ENCODE data around the gene ZNF366.

GRCh38 chr5:72393052-72393451, 114.2 kb downstream of the ZNF366 start:
- TF ChIP-seq, protein P1, sequence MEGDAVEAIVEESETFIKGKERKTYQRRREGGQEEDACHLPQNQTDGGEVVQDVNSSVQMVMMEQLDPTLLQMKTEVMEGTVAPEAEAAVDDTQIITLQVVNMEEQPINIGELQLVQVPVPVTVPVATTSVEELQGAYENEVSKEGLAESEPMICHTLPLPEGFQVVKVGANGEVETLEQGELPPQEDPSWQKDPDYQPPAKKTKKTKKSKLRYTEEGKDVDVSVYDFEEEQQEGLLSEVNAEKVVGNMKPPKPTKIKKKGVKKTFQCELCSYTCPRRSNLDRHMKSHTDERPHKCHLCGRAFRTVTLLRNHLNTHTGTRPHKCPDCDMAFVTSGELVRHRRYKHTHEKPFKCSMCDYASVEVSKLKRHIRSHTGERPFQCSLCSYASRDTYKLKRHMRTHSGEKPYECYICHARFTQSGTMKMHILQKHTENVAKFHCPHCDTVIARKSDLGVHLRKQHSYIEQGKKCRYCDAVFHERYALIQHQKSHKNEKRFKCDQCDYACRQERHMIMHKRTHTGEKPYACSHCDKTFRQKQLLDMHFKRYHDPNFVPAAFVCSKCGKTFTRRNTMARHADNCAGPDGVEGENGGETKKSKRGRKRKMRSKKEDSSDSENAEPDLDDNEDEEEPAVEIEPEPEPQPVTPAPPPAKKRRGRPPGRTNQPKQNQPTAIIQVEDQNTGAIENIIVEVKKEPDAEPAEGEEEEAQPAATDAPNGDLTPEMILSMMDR (IDR thresholded peaks at IDR 0.05), result no peak
- TF ChIP-seq POLR2A (IDR thresholded peaks at IDR 0.05), result no peak

All from uterus (tissue), 2 donors.